Panc1 (cell line): ENCODE results near the gene SEPTIN1. TPM values are rescaled to one million over a fixed set of nuclear protein-coding genes. Genes with fewer than 3 reads are reported as not detected.
A peak's percentile ranks its signal among the peaks of the same experiment; 100 is the strongest.

Experiments used
- ATAC-seq: fragments of 200-7000 bp; cut with Tn5 transposase; 2 replicates; pipeline ENCODE4 v1.9.1; 2020; ENCODE audit warnings: mild to moderate bottlenecking, moderate library complexity
- BruUV-seq: library from RNA; stranded (reverse); fragments of 400-500 nt; replicated peaks from 2 replicates; lab custom pipeline; 2021; lab: Mats Ljungman, UMichigan
- CTCF ChIA-PET: fragments of 300-600 bp; sonication (Branson Sonifier 250); formaldehyde crosslinking; loops from one replicate; lab custom pipeline; 2022; ENCODE audit warnings: antibody characterized with exemption; lab: Charles Lee
- POLR2A ChIA-PET: fragments of 300-600 bp; sonication (Branson Sonifier 250); formaldehyde crosslinking; loops from one replicate; lab custom pipeline; 2022; ENCODE audit warnings: antibody characterized with exemption; lab: Charles Lee
- DNase-seq: peaks from one replicate; pipeline ENCODE4 v3.0.0-alpha.2; 2010; ENCODE audit warnings: low read depth, low spot score
- H3K27ac ChIP-seq: 2 replicates; pipeline ENCODE4 v1.5.1; 2011; ENCODE audit warnings: mild to moderate bottlenecking, low read length, inconsistent platforms
- H3K27me3 ChIP-seq: fragments of 200-500 bp; sonication (Bioruptor generic); 2 replicates; pipeline ENCODE4 v1.6.0; 2014; ENCODE audit warnings: low read length, inconsistent platforms; ENCODE audit not compliant: control insufficient read depth, insufficient read depth
- H3K36me3 ChIP-seq: fragments of 200-500 bp; sonication (Bioruptor generic); 2 replicates; pipeline ENCODE4 v1.5.1; 2014; ENCODE audit warnings: inconsistent platforms, mild to moderate bottlenecking, low read length, moderate library complexity; ENCODE audit not compliant: control insufficient read depth, insufficient read depth
- H3K4me1 ChIP-seq: 2 replicates; pipeline ENCODE4 v1.5.1; 2011; ENCODE audit warnings: inconsistent platforms, mild to moderate bottlenecking, low read length, moderate library complexity; ENCODE audit not compliant: control insufficient read depth, insufficient read depth
- H3K4me3 ChIP-seq, 2 experiments: 2 replicates each; pipeline ENCODE4 v1.5.1; 2011 to 2012; ENCODE audit warnings: low read depth in 2 of 2, low read length in 2 of 2, mild to moderate bottlenecking in 2 of 2, inconsistent platforms in 1 of 2, moderate library complexity in 1 of 2
- H3K9me3 ChIP-seq: fragments of 200-500 bp; sonication (Bioruptor generic); 2 replicates; pipeline ENCODE4 v1.5.1; 2014; ENCODE audit warnings: low read depth, mild to moderate bottlenecking, inconsistent platforms, low read length, moderate library complexity; ENCODE audit not compliant: control insufficient read depth, insufficient read depth
- CTCF ChIP-seq: fragments of 450-650 bp; IDR thresholded peaks from 2 replicates; pipeline ENCODE4 v1.5.1; 2017; ENCODE audit warnings: mild to moderate bottlenecking
- POLR2AphosphoS5 ChIP-seq: IDR thresholded peaks from 2 replicates; pipeline ENCODE4 v1.6.1; 2012; ENCODE audit warnings: mild to moderate bottlenecking, low read depth, low read length, moderate library complexity
- REST ChIP-seq, 2 experiments: IDR thresholded peaks; 2 replicates each; pipeline ENCODE4 v1.6.1; 2011 to 2012; ENCODE audit warnings: low read depth in 2 of 2, control low read depth in 1 of 2, low read length in 1 of 2, mild to moderate bottlenecking in 1 of 2, moderate library complexity in 1 of 2; ENCODE audit not compliant: insufficient read depth in 1 of 2
- SIN3A ChIP-seq: IDR thresholded peaks from 2 replicates; pipeline ENCODE4 v1.6.1; 2012; ENCODE audit warnings: low read depth, mild to moderate bottlenecking, low read length, moderate library complexity, borderline replicate concordance; ENCODE audit not compliant: insufficient read depth
- TCF7L2 ChIP-seq: IDR thresholded peaks from 2 replicates; pipeline ENCODE4 v1.6.1; 2011; ENCODE audit warnings: mild to moderate bottlenecking, low read depth, low read length, inconsistent platforms
- in situ Hi-C: cut with HindIII; loops from 2 replicates; pipeline ENCODE4 v1.10.0; 2016; ENCODE audit warnings: low sequenced_read_pairs, low pct_unique_long_range_greater_than_20kb
- intact Hi-C: fragments of 100-400 bp; cut with micrococcal nuclease; formaldehyde crosslinking; loops from one replicate; pipeline ENCODE4 v1.10.0; 2022; ENCODE audit not compliant: unreplicated experiment
- total RNA-seq: library from RNA; stranded (reverse); gene quantifications from one replicate; pipeline ENCODE4 v1.2.1, GENCODE V29; 2021; ENCODE audit not compliant: unreplicated experiment

Gene SEPTIN1
- total RNA-seq, 1 experiment from 2014 or later: 1.7 TPM

- H3K27ac ChIP-seq: peak overlapping the region; percentile 75
- no TSS peak for BruUV-seq
- intact Hi-C loops: no loop called here
- H3K27me3 ChIP-seq: no peaks in the 10 kb centered on the region
- TF ChIP-seq SIN3A: no peak
- no peak for TF ChIP-seq REST (IDR thresholded peaks at IDR 0.05; ENCODE audit: insufficient read depth in 1 of 2, low read depth in 2 of 2, low read length in 1 of 2)
- TF ChIP-seq CTCF: no peak
- no peak for TF ChIP-seq POLR2AphosphoS5
- no peak for TF ChIP-seq TCF7L2
- no peak for ATAC-seq
- ChIA-PET CTCF (no interaction called here), POLR2A (interaction anchor here (0.8 kb wide), 1 partner anchor 20 kb away, joined by 5 read pairs; no protein-coding TSS in a partner anchor)
- DNase-seq: no peak
- 0 out of 2 replicates have a peak, but pooled peaks cover 7% of the 10 kb centered on the region for H3K4me1 ChIP-seq
- peak overlapping the region; percentile 80 to 85 for H3K4me3 ChIP-seq
- no peaks in the 10 kb centered on the region for H3K9me3 ChIP-seq
- H3K36me3 ChIP-seq: peaks cover 6% of the 10 kb centered on the region
- in situ Hi-C loops: no loop called here
These were observed 13.6 kb downstream of the SEPTIN1 start for GRCh38 chr16:30368792-30369090.

DNA sequence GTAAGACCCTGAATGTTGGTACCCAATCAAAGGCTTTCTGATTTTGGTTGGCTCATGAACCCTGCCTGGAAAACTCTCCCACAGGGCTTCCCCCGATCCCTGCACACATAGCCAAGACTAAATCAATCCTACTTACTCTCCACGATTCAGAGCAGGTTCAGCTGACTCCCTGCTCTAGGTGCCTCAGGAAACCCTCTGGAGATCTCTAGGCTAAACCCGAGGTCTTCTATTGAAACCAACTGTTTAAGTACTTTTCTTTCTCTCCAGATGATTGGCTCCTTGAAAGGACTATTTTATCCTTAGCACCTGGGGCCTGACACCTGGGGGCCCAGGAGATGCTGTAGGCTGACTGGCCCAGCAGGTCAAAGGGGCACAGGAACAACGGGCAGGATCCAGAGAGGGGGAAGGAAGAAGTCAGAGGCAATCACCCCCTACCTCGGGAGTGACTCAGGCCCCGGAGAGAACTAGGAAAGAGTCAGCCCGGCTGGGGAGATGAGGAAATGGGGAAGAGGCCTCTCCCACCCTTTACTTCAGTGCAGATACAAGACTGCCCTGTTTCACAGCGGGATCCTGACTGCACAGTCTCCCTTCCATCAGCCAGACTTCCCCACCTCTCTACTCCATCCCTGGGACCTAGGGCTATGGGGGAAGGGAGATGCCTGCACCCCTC lies 14.1 kb downstream of the SEPTIN1 start:
- intact Hi-C loops: no loop called here
- Histone ChIP-seq H3K36me3 (peaks cover 6% of the 10 kb centered on the region), H3K27ac (peak overlapping the region; percentile 75), H3K4me1 (0 out of 2 replicates have a peak, but pooled peaks cover 7% of the 10 kb centered on the region), H3K9me3 (no peaks in the 10 kb centered on the region), H3K4me3 (peak overlapping the region; percentile 80 to 85), H3K27me3 (no peaks in the 10 kb centered on the region)
- no TSS peak for BruUV-seq
- DNase-seq (no peak), ATAC-seq (no peak)
- ChIA-PET POLR2A (no interaction called here), CTCF (no interaction called here)
- no peak for TF ChIP-seq REST (IDR thresholded peaks at IDR 0.05; ENCODE audit: insufficient read depth in 1 of 2, low read depth in 2 of 2, low read length in 1 of 2)
- no peak for TF ChIP-seq TCF7L2
- no peak for TF ChIP-seq POLR2AphosphoS5
- TF ChIP-seq SIN3A: no peak
- no peak for TF ChIP-seq CTCF
- in situ Hi-C loops: no loop called here
